ENCODE results near the gene PCDH8. TPM values are rescaled to one million over a fixed set of nuclear protein-coding genes. Genes with fewer than 3 reads are reported as not detected.

PCDH8 gene
- total RNA-seq, 1 donor from 2014 or later: 8.1 TPM

DNA sequence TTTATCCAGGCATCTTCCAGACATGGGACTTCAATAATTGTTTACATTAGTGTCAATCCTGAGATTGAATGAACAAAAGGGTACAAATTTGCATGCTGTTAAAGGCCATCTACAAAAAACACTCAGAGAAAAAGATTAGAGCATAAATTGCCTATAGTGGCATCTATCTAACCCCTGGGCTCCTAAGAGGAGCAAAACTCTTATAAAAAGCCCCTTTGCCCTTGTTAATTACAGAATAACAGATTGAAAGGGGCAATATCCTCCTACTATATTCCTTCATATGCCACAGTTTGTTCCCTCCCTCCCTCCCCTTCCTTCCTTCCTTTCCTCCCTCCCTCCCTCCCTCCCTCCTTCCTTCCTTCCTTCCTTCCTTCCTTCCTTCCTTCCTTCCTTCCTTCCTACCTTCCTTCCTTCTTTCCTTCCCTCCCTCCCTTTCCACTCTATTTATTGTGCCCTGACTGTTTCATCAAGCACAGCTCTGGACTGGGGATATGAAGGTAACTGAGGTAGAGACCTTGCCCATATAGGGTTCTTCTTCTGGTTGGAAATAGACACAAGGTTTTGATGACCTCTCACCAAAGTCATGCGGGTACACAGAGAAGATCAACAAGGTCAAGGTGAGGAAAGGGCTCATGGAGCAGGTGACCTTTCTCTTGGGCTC is 49.5 kb downstream of the PCDH8 start:
- H3K4me1 Mint-ChIP-seq (ENCODE audit: unreplicated experiment): no peaks in the 10 kb centered on the region
- no peak overlapping the region for H3K4me3 Mint-ChIP-seq
- TF ChIP-seq, protein P1, sequence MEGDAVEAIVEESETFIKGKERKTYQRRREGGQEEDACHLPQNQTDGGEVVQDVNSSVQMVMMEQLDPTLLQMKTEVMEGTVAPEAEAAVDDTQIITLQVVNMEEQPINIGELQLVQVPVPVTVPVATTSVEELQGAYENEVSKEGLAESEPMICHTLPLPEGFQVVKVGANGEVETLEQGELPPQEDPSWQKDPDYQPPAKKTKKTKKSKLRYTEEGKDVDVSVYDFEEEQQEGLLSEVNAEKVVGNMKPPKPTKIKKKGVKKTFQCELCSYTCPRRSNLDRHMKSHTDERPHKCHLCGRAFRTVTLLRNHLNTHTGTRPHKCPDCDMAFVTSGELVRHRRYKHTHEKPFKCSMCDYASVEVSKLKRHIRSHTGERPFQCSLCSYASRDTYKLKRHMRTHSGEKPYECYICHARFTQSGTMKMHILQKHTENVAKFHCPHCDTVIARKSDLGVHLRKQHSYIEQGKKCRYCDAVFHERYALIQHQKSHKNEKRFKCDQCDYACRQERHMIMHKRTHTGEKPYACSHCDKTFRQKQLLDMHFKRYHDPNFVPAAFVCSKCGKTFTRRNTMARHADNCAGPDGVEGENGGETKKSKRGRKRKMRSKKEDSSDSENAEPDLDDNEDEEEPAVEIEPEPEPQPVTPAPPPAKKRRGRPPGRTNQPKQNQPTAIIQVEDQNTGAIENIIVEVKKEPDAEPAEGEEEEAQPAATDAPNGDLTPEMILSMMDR (conservative IDR thresholded peaks at IDR 0.05): no peak
- H3K27me3 Mint-ChIP-seq: peaks cover 42% of the 10 kb centered on the region
- H3K9me3 Mint-ChIP-seq: no peaks in the 10 kb centered on the region
- no peak overlapping the region for H3K27ac Mint-ChIP-seq
- H3K36me3 Mint-ChIP-seq: no peaks in the 10 kb centered on the region
- no peak for DNase-seq (ENCODE audit: extremely low spot score, unreplicated experiment)

DNA sequence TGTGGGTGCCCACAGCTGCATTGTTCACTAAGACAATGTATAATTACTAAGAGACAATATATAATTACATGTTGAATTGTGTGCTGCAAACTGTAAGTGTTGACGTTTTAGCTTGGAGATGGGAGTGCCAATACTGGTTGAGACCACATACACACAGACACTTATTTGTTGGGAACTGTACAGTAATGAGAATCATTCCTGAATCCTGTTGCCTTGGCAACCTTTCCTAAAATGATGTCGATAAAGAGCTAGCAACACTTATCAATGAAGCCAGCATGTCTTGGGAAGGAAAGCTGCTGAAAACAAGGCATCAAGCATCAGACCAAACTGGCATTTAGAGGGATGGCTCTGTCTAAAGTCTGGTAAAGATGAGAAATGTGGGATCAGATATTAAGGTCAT is 51.3 kb downstream of the PCDH8 start:
- no peaks in the 10 kb centered on the region for H3K36me3 Mint-ChIP-seq
- H3K27ac Mint-ChIP-seq: no peak overlapping the region
- TF ChIP-seq, protein P1 (conservative IDR thresholded peaks at IDR 0.05): no peak
- no peaks in the 10 kb centered on the region for H3K4me1 Mint-ChIP-seq (ENCODE audit: unreplicated experiment)
- no peaks in the 10 kb centered on the region for H3K9me3 Mint-ChIP-seq
- H3K4me3 Mint-ChIP-seq: no peak overlapping the region
- no peak for DNase-seq (ENCODE audit: extremely low spot score, unreplicated experiment)
- peaks cover 41% of the 10 kb centered on the region for H3K27me3 Mint-ChIP-seq

DNA sequence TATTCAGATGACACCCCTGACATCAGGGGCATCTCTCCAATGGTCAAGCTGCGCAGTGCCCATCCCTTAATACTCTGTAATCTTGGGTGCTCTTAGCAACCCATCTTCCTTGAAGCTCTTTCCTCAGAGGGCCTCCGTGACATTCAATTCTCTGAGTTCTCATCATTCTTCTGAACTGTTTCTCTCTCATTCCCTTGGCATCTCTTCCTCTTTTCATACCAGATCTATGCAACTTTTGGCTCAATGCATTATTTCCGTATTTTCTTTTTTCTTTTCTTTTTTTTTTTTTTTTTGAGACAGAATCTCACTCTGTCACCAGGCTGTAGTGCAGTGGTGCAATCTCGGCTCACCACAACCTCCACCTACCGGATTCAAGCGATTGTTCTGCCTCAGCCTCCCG is 53.9 kb downstream of the PCDH8 start:
- Mint-ChIP-seq H3K4me1 (ENCODE audit: unreplicated experiment) (no peaks in the 10 kb centered on the region), H3K9me3 (no peaks in the 10 kb centered on the region), H3K36me3 (no peaks in the 10 kb centered on the region), H3K4me3 (no peak overlapping the region), H3K27ac (no peak overlapping the region), H3K27me3 (peaks cover 31% of the 10 kb centered on the region)
- TF ChIP-seq, protein P1 (conservative IDR thresholded peaks at IDR 0.05): no peak
- DNase-seq (ENCODE audit: extremely low spot score, unreplicated experiment): no peak

DNA sequence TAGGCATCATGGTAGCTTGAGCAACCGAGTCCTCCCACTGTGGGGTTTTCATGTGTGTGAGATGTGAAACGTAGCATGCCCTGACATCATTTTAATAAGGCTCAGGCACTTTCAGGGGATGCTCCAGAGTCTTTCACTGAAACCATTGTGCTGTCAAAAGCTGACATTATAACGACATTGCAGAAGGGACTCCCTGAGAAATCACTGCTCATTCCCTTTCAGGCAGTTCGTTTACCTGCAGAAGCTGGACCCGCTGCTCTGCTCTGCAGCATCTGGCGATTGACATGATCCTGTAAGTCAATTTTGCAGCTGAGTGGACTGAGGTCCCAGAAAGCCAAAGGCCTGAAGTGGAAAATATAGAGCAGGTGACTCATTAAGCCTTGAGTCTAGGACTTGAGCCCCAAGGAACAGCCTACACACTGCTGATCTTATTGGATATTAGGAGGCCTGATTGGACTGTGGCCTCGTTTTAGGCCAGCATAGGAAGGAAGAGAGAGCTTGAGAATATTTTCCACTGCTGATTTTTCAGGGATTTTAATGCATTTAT is 54.9 kb downstream of the PCDH8 start:
- H3K27me3 Mint-ChIP-seq: peaks cover 27% of the 10 kb centered on the region
- DNase-seq (ENCODE audit: extremely low spot score, unreplicated experiment): no peak
- H3K9me3 Mint-ChIP-seq: no peaks in the 10 kb centered on the region
- no peak overlapping the region for H3K27ac Mint-ChIP-seq
- no peak overlapping the region for H3K4me3 Mint-ChIP-seq
- no peaks in the 10 kb centered on the region for H3K4me1 Mint-ChIP-seq (ENCODE audit: unreplicated experiment)
- H3K36me3 Mint-ChIP-seq: no peaks in the 10 kb centered on the region
- TF ChIP-seq, protein P1 (conservative IDR thresholded peaks at IDR 0.05): no peak

Small RNA genes within 50 kb of the gene (microRNA-seq; reads per million reads assigned to microRNA genes)
- gene MIR759: not detected

Other genes starting within 250 kb of the PCDH8 start
- 4.9 and 11.6 TPM in 2 replicates for gene HNRNPA1L2, start 206.2 kb downstream of the PCDH8 start, total RNA-seq (ENCODE audit: low replicate concordance)
- 45.9 and 56.8 TPM in 2 replicates for gene SUGT1, start 195.8 kb downstream of the PCDH8 start, total RNA-seq (ENCODE audit: low replicate concordance)
- 0.26 and 0.75 TPM in 2 replicates for gene CNMD, start 108.8 kb downstream of the PCDH8 start, total RNA-seq (ENCODE audit: low replicate concordance)
- gene OLFM4, start 180.2 kb upstream of the PCDH8 start, total RNA-seq (ENCODE audit: low replicate concordance): 7.0 and 16.9 TPM in 2 replicates

Measured in type B pancreatic cell (in vitro differentiated cells).